Fibroblast of villous mesenchyme (primary cell): ENCODE measurements around the gene ZBTB25. TPM values are rescaled to one million over a fixed set of nuclear protein-coding genes. Genes with fewer than 3 reads are reported as not detected.
"Not testable (repeated sequence)": the region's sequence is repeated elsewhere in the genome, so short reads cannot be mapped to it uniquely, and the experiment has no call there.

Source experiments
- DNase-seq: peaks from one replicate; pipeline ENCODE4 v3.0.0-alpha.2; 2010; ENCODE audit warnings: low read depth
- H3K4me3 ChIP-seq: 2 replicates; pipeline ENCODE4 v1.5.1; 2011; ENCODE audit warnings: low read depth, mild to moderate bottlenecking, low read length
- total RNA-seq: library from RNA; depleted of rRNA; stranded (reverse); fragments of >200 nt; gene quantifications from 2 replicates; pipeline ENCODE4 v1.2.3, GENCODE V29; 2012
- TF ChIP-seq, protein P1 (sequence below): IDR thresholded peaks from 2 replicates; pipeline ENCODE4 v1.5.1; 2012; ENCODE audit warnings: low read depth, mild to moderate bottlenecking, low read length; ENCODE audit not compliant: insufficient read depth

Gene ZBTB25
- total RNA-seq, 1 donor = 8.6 TPM

GRCh38 chr14:64522591-64523355 lies 19.1 kb upstream of the ZBTB25 start:
- DNase-seq = no peak
- TF ChIP-seq, protein P1, sequence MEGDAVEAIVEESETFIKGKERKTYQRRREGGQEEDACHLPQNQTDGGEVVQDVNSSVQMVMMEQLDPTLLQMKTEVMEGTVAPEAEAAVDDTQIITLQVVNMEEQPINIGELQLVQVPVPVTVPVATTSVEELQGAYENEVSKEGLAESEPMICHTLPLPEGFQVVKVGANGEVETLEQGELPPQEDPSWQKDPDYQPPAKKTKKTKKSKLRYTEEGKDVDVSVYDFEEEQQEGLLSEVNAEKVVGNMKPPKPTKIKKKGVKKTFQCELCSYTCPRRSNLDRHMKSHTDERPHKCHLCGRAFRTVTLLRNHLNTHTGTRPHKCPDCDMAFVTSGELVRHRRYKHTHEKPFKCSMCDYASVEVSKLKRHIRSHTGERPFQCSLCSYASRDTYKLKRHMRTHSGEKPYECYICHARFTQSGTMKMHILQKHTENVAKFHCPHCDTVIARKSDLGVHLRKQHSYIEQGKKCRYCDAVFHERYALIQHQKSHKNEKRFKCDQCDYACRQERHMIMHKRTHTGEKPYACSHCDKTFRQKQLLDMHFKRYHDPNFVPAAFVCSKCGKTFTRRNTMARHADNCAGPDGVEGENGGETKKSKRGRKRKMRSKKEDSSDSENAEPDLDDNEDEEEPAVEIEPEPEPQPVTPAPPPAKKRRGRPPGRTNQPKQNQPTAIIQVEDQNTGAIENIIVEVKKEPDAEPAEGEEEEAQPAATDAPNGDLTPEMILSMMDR = no peak
- H3K4me3 ChIP-seq = no peak overlapping the region

- TF ChIP-seq, protein P1 = no peak
- H3K4me3 ChIP-seq = no peak overlapping the region
- no peak for DNase-seq
Measured at GRCh38 chr14:64520699-64521098, 17.1 kb upstream of the ZBTB25 start.

GRCh38 chr14:64518229-64518628 lies 14.6 kb upstream of the ZBTB25 start:
- H3K4me3 ChIP-seq = no peak overlapping the region
- TF ChIP-seq, protein P1 = no peak
- no peak for DNase-seq

GRCh38 chr14:64517667-64518066 lies 14.0 kb upstream of the ZBTB25 start:
- DNase-seq = not testable (repeated sequence)

GRCh38 chr14:64516969-64517368 lies 13.3 kb upstream of the ZBTB25 start:
- no peak for DNase-seq
- TF ChIP-seq, protein P1 = no peak
- H3K4me3 ChIP-seq = no peak overlapping the region

More at GRCh38 chr14:64517667-64518066, 14.0 kb upstream of the ZBTB25 start:
- H3K4me3 ChIP-seq = not testable (repeated sequence)

DNA sequence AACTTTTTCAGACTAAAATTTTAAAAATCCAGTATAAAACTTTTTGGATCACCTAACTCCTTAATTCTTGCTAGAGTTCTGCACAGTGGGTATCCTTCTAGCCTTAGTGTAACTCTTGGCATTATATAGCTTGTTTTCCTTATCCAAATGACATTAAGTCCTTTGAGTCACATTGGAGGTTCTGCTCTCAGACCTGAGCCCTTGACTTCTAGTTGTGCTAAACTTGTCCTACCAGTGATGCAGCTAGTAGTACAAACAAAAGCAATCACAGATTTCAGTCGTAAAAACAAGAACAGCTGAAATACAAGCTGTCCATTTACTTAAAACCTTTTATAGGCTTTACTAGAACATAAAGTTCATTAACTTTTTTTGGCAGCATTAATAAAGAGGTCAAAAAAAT lies 11.4 kb upstream of the ZBTB25 start:
- TF ChIP-seq, protein P1 = no peak
- H3K4me3 ChIP-seq = no peak overlapping the region
- peak; percentile 34 for DNase-seq

DNA sequence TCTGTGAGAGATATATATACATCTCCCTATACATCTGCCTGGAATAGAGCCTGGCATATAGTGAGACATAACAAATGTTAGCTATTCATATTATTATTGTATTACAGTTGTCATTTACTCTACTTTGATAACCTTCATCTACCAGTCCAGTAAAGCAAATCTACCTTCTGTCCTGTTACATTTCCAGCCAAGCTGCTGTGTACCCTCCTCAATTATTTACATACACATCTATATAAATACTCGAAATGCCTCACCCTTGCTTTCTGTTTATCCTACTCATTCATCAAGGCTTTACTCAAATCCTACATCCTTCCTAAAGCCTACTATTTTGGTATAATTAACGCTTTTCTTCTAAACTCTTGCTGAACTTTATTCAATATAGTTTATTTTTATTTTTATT lies 9.6 kb upstream of the ZBTB25 start:
- no peak for DNase-seq
- TF ChIP-seq, protein P1 = no peak

More for the DNA sequence above, 9.6 kb upstream of the ZBTB25 start:
- no peak overlapping the region for H3K4me3 ChIP-seq
